Mesenchymal stem cell (in vitro differentiated cells and primary cell): ENCODE measurements around the gene MEX3B.
"Not testable (repeated sequence)": the region's sequence is repeated elsewhere in the genome, so short reads cannot be mapped to it uniquely, and the experiment has no call there.

Experiments used
- DNase-seq: peaks from one replicate; pipeline ENCODE4 v3.0.0-alpha.2; 2013
- H2AFZ ChIP-seq: one replicate; pipeline ENCODE4 v1.6.1; 2013; ENCODE audit warnings: low read depth, mild to moderate bottlenecking, control low read depth, inconsistent platforms, low read length, moderate library complexity
- H2AK5ac ChIP-seq: 2 replicates; pipeline ENCODE4 v1.6.1; 2013; ENCODE audit warnings: low read length, moderate library complexity, mild to moderate bottlenecking, inconsistent platforms; ENCODE audit not compliant: severe bottlenecking
- H2BK120ac ChIP-seq: one replicate; pipeline ENCODE4 v1.6.1; 2013; ENCODE audit warnings: low read depth, mild to moderate bottlenecking, inconsistent platforms, low read length, moderate library complexity
- H2BK12ac ChIP-seq, 2 experiments: one replicate each; pipeline ENCODE4 v1.6.1; 2013; ENCODE audit warnings: inconsistent platforms in 2 of 2, low read length in 2 of 2, mild to moderate bottlenecking in 2 of 2, moderate library complexity in 2 of 2, control low read depth in 1 of 2
- H2BK15ac ChIP-seq: one replicate; pipeline ENCODE4 v1.6.1; 2013; ENCODE audit warnings: mild to moderate bottlenecking, low read depth, inconsistent platforms; ENCODE audit not compliant: poor library complexity, severe bottlenecking
- H2BK5ac ChIP-seq: 2 replicates; pipeline ENCODE4 v1.6.1; 2013; ENCODE audit warnings: low read depth, mild to moderate bottlenecking, low read length, control low read depth, inconsistent platforms; ENCODE audit not compliant: poor library complexity, severe bottlenecking
- H3K14ac ChIP-seq, 2 experiments: one replicate each; pipeline ENCODE4 v1.6.1; 2013; ENCODE audit warnings: inconsistent platforms in 2 of 2, low read length in 2 of 2, control low read depth in 1 of 2, mild to moderate bottlenecking in 1 of 2, moderate library complexity in 1 of 2
- H3K18ac ChIP-seq, 2 experiments: one replicate each; pipeline ENCODE4 v1.6.1; 2013; ENCODE audit warnings: inconsistent platforms in 2 of 2, low read length in 2 of 2, control low read depth in 1 of 2, low read depth in 1 of 2, mild to moderate bottlenecking in 1 of 2
- H3K23ac ChIP-seq, 2 experiments: one replicate each; pipeline ENCODE4 v1.6.1; 2013; ENCODE audit warnings: inconsistent platforms in 2 of 2, low read length in 2 of 2, mild to moderate bottlenecking in 2 of 2, moderate library complexity in 2 of 2, control low read depth in 1 of 2
- H3K27ac ChIP-seq: 2 replicates; pipeline ENCODE4 v1.5.1; 2013; ENCODE audit warnings: mild to moderate bottlenecking, moderate library complexity, low read length, control low read depth, inconsistent platforms; ENCODE audit not compliant: poor library complexity, severe bottlenecking
- H3K27me3 ChIP-seq, 2 experiments: 2 replicates each; pipeline versions ENCODE4 v1.6.1 to v1.7.0; 2013; ENCODE audit warnings: low read length in 2 of 2, mild to moderate bottlenecking in 2 of 2, moderate library complexity in 2 of 2, control low read depth in 1 of 2, inconsistent platforms in 1 of 2; ENCODE audit not compliant: control insufficient read depth in 1 of 2, insufficient read depth in 1 of 2
- H3K36me3 ChIP-seq, 2 experiments: 2 replicates each; pipeline versions ENCODE4 v1.6.1 to v1.7.0; 2013; ENCODE audit warnings: low read length in 2 of 2, control low read depth in 1 of 2, inconsistent platforms in 1 of 2, low read depth in 1 of 2, mild to moderate bottlenecking in 1 of 2; ENCODE audit not compliant: insufficient read depth in 2 of 2, control insufficient read depth in 1 of 2
- H3K4ac ChIP-seq, 2 experiments: one replicate each; pipeline ENCODE4 v1.6.1; 2013; ENCODE audit warnings: inconsistent platforms in 2 of 2, low read length in 2 of 2, mild to moderate bottlenecking in 2 of 2, moderate library complexity in 2 of 2, control low read depth in 1 of 2, low read depth in 1 of 2
- H3K4me1 ChIP-seq: 2 replicates; pipeline ENCODE4 v1.6.1; 2013; ENCODE audit warnings: low read depth, low read length, control low read depth; ENCODE audit not compliant: control insufficient read depth, insufficient read depth
- H3K4me2 ChIP-seq: 2 replicates; pipeline ENCODE4 v1.6.1; 2013; ENCODE audit warnings: low read length, mild to moderate bottlenecking, inconsistent platforms; ENCODE audit not compliant: poor library complexity, severe bottlenecking
- H3K4me3 ChIP-seq, 2 experiments: 2 replicates each; pipeline versions ENCODE4 v1.5.1 to v1.7.0; 2013; ENCODE audit warnings: low read length in 2 of 2, mild to moderate bottlenecking in 2 of 2, control low read depth in 1 of 2, low read depth in 1 of 2; ENCODE audit not compliant: insufficient read depth in 1 of 2
- H3K79me1 ChIP-seq: replicated peaks from 2 replicates; pipeline ENCODE4 v1.6.1; 2013; ENCODE audit warnings: mild to moderate bottlenecking, control low read depth, low read length, inconsistent platforms; ENCODE audit not compliant: poor library complexity, severe bottlenecking
- H3K9ac ChIP-seq: 2 replicates; pipeline ENCODE4 v1.7.0; 2013; ENCODE audit warnings: mild to moderate bottlenecking, low read length, moderate library complexity
- H3K9me3 ChIP-seq: 2 replicates; pipeline ENCODE4 v1.7.0; 2013; ENCODE audit warnings: mild to moderate bottlenecking, low read length; ENCODE audit not compliant: control insufficient read depth
- H4K8ac ChIP-seq: one replicate; pipeline ENCODE4 v1.6.1; 2013; ENCODE audit warnings: inconsistent platforms, mild to moderate bottlenecking, low read length, moderate library complexity
- H4K91ac ChIP-seq: one replicate; pipeline ENCODE4 v1.6.1; 2013; ENCODE audit warnings: mild to moderate bottlenecking, low read length, inconsistent platforms
- WGBS: methylation state at CpG from one replicate; pipeline ENCODE4 v1.1.7; 2013; ENCODE audit warnings: mixed read lengths; 5-methylcytosine and 5-hydroxymethylcytosine counted together

The MEX3B gene

DNA sequence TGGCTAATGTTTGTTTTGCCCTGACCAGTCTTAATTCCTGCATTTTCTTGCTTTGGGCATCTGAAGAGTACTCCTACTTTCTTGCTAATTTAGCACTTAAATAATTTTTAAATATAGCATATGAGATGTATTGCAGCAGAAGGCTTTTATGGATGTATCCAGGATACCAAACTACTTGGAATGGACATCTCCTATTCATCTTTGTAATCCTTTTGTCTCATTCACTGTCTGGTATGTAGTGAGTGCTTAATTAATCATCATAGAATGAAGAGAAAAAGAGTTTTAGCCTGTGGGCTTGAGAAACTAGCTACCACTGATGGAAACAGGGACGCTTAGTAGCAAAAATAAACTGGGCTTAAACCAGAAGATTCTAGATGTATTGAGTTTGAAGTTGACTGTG is 40.6 kb downstream of the MEX3B start:
- H2BK12ac ChIP-seq, result no peak overlapping the region
- no peak overlapping the region for H3K9ac ChIP-seq
- H2BK15ac ChIP-seq, result no peak overlapping the region
- H3K4me2 ChIP-seq, result no peak overlapping the region
- DNase-seq, result no peak
- no peaks in the 10 kb centered on the region for H3K79me1 ChIP-seq
- no peak overlapping the region for H3K27ac ChIP-seq
- H2BK5ac ChIP-seq, result no peak overlapping the region
- no peak overlapping the region for H3K14ac ChIP-seq
- no peak overlapping the region for H3K23ac ChIP-seq
- no peaks in the 10 kb centered on the region for H3K36me3 ChIP-seq
- H3K9me3 ChIP-seq, result no peaks in the 10 kb centered on the region
- H3K27me3 ChIP-seq, result peaks cover 0 to 3% of the 10 kb centered on the region in 2 experiments
- no peaks in the 10 kb centered on the region for H3K4me1 ChIP-seq
- no peak overlapping the region for H2BK120ac ChIP-seq
- H3K4ac ChIP-seq, result no peak overlapping the region
- no peak overlapping the region for H2AK5ac ChIP-seq
- H4K8ac ChIP-seq, result no peak overlapping the region
- H3K18ac ChIP-seq, result no peak overlapping the region
- no peak overlapping the region for H2AFZ ChIP-seq
- H4K91ac ChIP-seq, result no peak overlapping the region
- no peak overlapping the region for H3K4me3 ChIP-seq
- WGBS, result 79% methylated on average over 1 of the region's 1 CpG

DNA sequence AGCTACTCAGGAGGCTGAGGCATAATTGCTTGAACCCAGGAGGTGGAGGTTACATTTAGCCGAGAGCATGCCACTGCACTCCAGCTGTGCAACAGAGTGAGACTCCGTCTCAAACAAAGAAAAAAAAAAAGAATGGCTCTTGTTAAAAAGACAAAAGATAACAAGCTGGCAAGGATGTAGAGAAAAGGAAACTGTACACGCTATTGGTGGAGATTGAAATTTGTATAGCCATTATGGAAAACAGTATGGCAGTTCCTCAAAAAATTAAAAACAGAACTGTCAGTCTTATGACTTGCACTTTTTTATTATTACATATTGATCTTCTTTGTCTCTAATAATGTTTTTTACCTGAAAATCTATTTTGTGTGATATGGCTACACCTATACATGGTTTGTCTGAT is 41.9 kb downstream of the MEX3B start:
- no peak overlapping the region for H3K9ac ChIP-seq
- H3K79me1 ChIP-seq, result no peaks in the 10 kb centered on the region
- H3K14ac ChIP-seq, result no peak overlapping the region
- H4K91ac ChIP-seq, result no peak overlapping the region
- H3K4me3 ChIP-seq, result no peak overlapping the region
- H3K4me1 ChIP-seq, result no peaks in the 10 kb centered on the region
- H3K9me3 ChIP-seq, result no peaks in the 10 kb centered on the region
- DNase-seq, result no peak
- H3K23ac ChIP-seq, result no peak overlapping the region
- no peak overlapping the region for H3K4ac ChIP-seq
- no peak overlapping the region for H2BK12ac ChIP-seq
- H3K27me3 ChIP-seq, result peaks cover 0 to 3% of the 10 kb centered on the region in 2 experiments
- H4K8ac ChIP-seq, result no peak overlapping the region
- H3K18ac ChIP-seq, result no peak overlapping the region
- WGBS, result 89% methylated on average over 3 of the region's 3 CpGs
- H2BK15ac ChIP-seq, result no peak overlapping the region
- no peak overlapping the region for H2AFZ ChIP-seq
- no peak overlapping the region for H2BK5ac ChIP-seq
- no peak overlapping the region for H2AK5ac ChIP-seq
- no peaks in the 10 kb centered on the region for H3K36me3 ChIP-seq
- H3K27ac ChIP-seq, result no peak overlapping the region
- no peak overlapping the region for H2BK120ac ChIP-seq
- H3K4me2 ChIP-seq, result no peak overlapping the region

DNA sequence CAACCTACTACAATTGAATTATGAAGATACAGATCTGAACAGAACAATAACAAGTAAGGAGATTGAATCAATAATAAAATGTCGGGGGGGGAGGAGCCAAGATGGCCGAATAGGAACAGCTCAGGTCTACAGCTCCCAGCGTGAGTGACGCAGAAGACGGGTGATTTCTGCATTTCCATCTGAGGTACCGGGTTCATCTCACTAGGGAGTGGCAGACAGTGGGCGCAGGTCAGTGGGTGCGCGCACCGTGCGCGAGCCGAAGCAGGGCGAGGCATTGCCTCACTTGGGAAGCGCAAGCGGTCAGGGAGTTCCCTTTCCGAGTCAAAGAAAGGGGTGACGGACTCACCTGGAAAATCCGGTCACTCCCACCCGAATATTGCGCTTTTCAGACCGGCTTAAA is 50.7 kb downstream of the MEX3B start:
- not testable (repeated sequence) for H3K36me3 ChIP-seq, H2AK5ac ChIP-seq, H2BK5ac ChIP-seq, H3K4me1 ChIP-seq, H3K9ac ChIP-seq, H2BK120ac ChIP-seq, H3K23ac ChIP-seq, H2BK12ac ChIP-seq, H4K91ac ChIP-seq, H3K14ac ChIP-seq, H3K4me2 ChIP-seq, H2AFZ ChIP-seq, H3K27me3 ChIP-seq, H2BK15ac ChIP-seq, H3K18ac ChIP-seq, H4K8ac ChIP-seq, H3K4ac ChIP-seq, H3K27ac ChIP-seq, H3K79me1 ChIP-seq
- 25% methylated on average over 22 of the region's 22 CpGs for WGBS
- DNase-seq, result peak; percentile 17
- Histone ChIP-seq H3K9me3 (peaks cover 13% of the 10 kb centered on the region), H3K4me3 (peak overlapping the region in 1 of 2 experiments; percentile 28)

DNA sequence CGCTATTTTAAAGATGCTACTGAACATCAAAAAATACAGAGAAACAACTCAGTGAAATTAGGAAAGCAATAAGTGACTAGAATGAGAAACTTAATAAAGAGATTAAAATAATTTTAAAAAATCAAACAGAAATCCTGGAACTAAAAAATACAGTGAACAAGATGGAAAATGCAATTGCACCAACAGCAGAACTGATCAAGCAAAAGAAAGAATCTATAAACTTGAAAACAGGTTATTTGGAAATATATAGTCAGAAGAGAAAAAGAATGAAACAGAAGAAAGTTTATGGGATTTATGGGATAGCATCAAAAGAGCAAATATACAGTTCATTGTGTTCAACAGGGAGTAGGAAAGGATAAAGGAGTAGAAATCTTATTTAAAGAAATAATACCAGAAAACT is 53.3 kb downstream of the MEX3B start:
- H3K18ac ChIP-seq, result no peak overlapping the region
- no peaks in the 10 kb centered on the region for H3K36me3 ChIP-seq
- no peak for DNase-seq
- H3K27ac ChIP-seq, result no peak overlapping the region
- no peak overlapping the region for H2BK15ac ChIP-seq
- H3K4me1 ChIP-seq, result no peaks in the 10 kb centered on the region
- no peaks in the 10 kb centered on the region for H3K27me3 ChIP-seq
- no peak overlapping the region for H2AK5ac ChIP-seq
- H3K79me1 ChIP-seq, result no peaks in the 10 kb centered on the region
- H2BK5ac ChIP-seq, result no peak overlapping the region
- no peak overlapping the region for H4K8ac ChIP-seq
- H3K9me3 ChIP-seq, result peaks cover 13% of the 10 kb centered on the region
- H3K9ac ChIP-seq, result no peak overlapping the region
- no peak overlapping the region for H2BK12ac ChIP-seq
- no peak overlapping the region for H3K23ac ChIP-seq
- no peak overlapping the region for H3K4me2 ChIP-seq
- no peak overlapping the region for H2AFZ ChIP-seq
- no peak overlapping the region for H3K14ac ChIP-seq
- H2BK120ac ChIP-seq, result no peak overlapping the region
- H3K4me3 ChIP-seq, result no peak overlapping the region
- H4K91ac ChIP-seq, result no peak overlapping the region
- H3K4ac ChIP-seq, result no peak overlapping the region
- WGBS, result no CpG with 5 or more reads among the region's 1 CpG
